ENCODE measurements around the gene KCNAB3. TPM values are rescaled to one million over a fixed set of nuclear protein-coding genes. Genes with fewer than 3 reads are reported as not detected.

The KCNAB3 gene
- total and polyA plus RNA-seq, 4 donors: 0.23 to 0.67 (median 0.42) TPM

GRCh38 chr17:7883781-7884386 lies 45.8 kb downstream of the KCNAB3 start:
- 49% methylated on average over 3 of the region's 3 CpGs for WGBS
- Histone ChIP-seq H3K9ac (ENCODE audit: low read depth in 1 of 2, low read length in 2 of 2) (no peak overlapping the region), H3K27ac (ENCODE audit: low read depth in 1 of 2, low read length in 2 of 2) (no peak overlapping the region), H3K4me3 (ENCODE audit: low read depth in 1 of 3, low read length in 3 of 3) (no peak overlapping the region), H3K36me3 (ENCODE audit: control insufficient read depth in 4 of 4, insufficient read depth in 3 of 4, low read depth in 1 of 4, low read length in 3 of 4) (no peaks in the 10 kb centered on the region), H3K4me1 (ENCODE audit: control insufficient read depth in 4 of 4, insufficient read depth in 4 of 4, low read length in 3 of 4) (peaks cover 7 to 35% (median 32%) of the 10 kb centered on the region in 4 donors), H3K27me3 (ENCODE audit: control insufficient read depth in 4 of 4, insufficient read depth in 4 of 4, low read length in 3 of 4) (no peaks in the 10 kb centered on the region), H3K9me3 (ENCODE audit: control insufficient read depth in 4 of 4, low read length in 3 of 4) (no peaks in the 10 kb centered on the region)
- peak; percentile 18 for TF ChIP-seq YY1 (IDR thresholded peaks at IDR 0.05)
- TF ChIP-seq RXRA (IDR thresholded peaks at IDR 0.05): no peak
- no peak for DNase-seq (ENCODE audit: low spot score)

- WGBS: 92% methylated on average over 3 of the region's 3 CpGs
- Histone ChIP-seq H3K4me3 (ENCODE audit: low read depth in 1 of 3, low read length in 3 of 3) (no peak overlapping the region), H3K27me3 (ENCODE audit: control insufficient read depth in 4 of 4, insufficient read depth in 4 of 4, low read length in 3 of 4) (no peaks in the 10 kb centered on the region), H3K4me1 (ENCODE audit: control insufficient read depth in 4 of 4, insufficient read depth in 4 of 4, low read length in 3 of 4) (peaks cover 0 to 22% (median 21%) of the 10 kb centered on the region in 4 donors), H3K27ac (ENCODE audit: low read depth in 1 of 2, low read length in 2 of 2) (no peak overlapping the region), H3K9ac (ENCODE audit: low read depth in 1 of 2, low read length in 2 of 2) (no peak overlapping the region), H3K36me3 (ENCODE audit: control insufficient read depth in 4 of 4, insufficient read depth in 3 of 4, low read depth in 1 of 4, low read length in 3 of 4) (no peaks in the 10 kb centered on the region), H3K9me3 (ENCODE audit: control insufficient read depth in 4 of 4, low read length in 3 of 4) (no peaks in the 10 kb centered on the region)
- no peak for DNase-seq (ENCODE audit: low spot score)
- TF ChIP-seq GABPA (IDR thresholded peaks at IDR 0.05 in 1 of 2, conservative IDR thresholded peaks at IDR 0.05 in 1 of 2): no peak
- no peak for TF ChIP-seq NR2F2 (IDR thresholded peaks at IDR 0.05)
- no peak for TF ChIP-seq MAX (IDR thresholded peaks at IDR 0.05)
- no peak for TF ChIP-seq SP1 (IDR thresholded peaks at IDR 0.05)
- TF ChIP-seq HNF4A (conservative IDR thresholded peaks at IDR 0.05): no peak
- TF ChIP-seq REST (IDR thresholded peaks at IDR 0.05): no peak
- no peak for TF ChIP-seq EGR1 (IDR thresholded peaks at IDR 0.05; ENCODE audit: low read depth in 2 of 2)
- TF ChIP-seq HNF4G (IDR thresholded peaks at IDR 0.05): no peak
- TF ChIP-seq RAD21 (IDR thresholded peaks at IDR 0.05): no peak
Observed at GRCh38 chr17:7882629-7883028, 47.0 kb downstream of the KCNAB3 start.

- Histone ChIP-seq H3K4me1 (ENCODE audit: control insufficient read depth in 4 of 4, insufficient read depth in 4 of 4, low read length in 3 of 4) (peaks cover 0 to 17% (median 16%) of the 10 kb centered on the region in 4 donors), H3K27ac (ENCODE audit: low read depth in 1 of 2, low read length in 2 of 2) (no peak overlapping the region), H3K9me3 (ENCODE audit: control insufficient read depth in 4 of 4, low read length in 3 of 4) (no peaks in the 10 kb centered on the region), H3K4me3 (ENCODE audit: low read depth in 1 of 3, low read length in 3 of 3) (no peak overlapping the region), H3K27me3 (ENCODE audit: control insufficient read depth in 4 of 4, insufficient read depth in 4 of 4, low read length in 3 of 4) (no peaks in the 10 kb centered on the region), H3K36me3 (ENCODE audit: control insufficient read depth in 4 of 4, insufficient read depth in 3 of 4, low read depth in 1 of 4, low read length in 3 of 4) (no peaks in the 10 kb centered on the region), H3K9ac (ENCODE audit: low read depth in 1 of 2, low read length in 2 of 2) (no peak overlapping the region)
- DNase-seq (ENCODE audit: low spot score): no peak
- TF ChIP-seq JUND (IDR thresholded peaks at IDR 0.05) (no peak), YY1 (IDR thresholded peaks at IDR 0.05) (no peak), TAF1 (conservative IDR thresholded peaks at IDR 0.05) (no peak)
- 76% methylated on average over 7 of the region's 7 CpGs for WGBS
Observed at GRCh38 chr17:7882068-7882467, 47.6 kb downstream of the KCNAB3 start.

All from liver (tissue), 9 donors.